Fibroblast of lung (primary cell): Measurements from ENCODE around the gene MIGA1.

ENCODE experiments used
- CTCF ChIP-seq, 2 donors: IDR thresholded peaks in 1 of 2; conservative IDR thresholded peaks in 1 of 2; 1 replicate in 1 of 2; 2 replicates in 1 of 2; pipeline ENCODE4 v1.5.1; 2011 to 2012; ENCODE audit warnings: low read length in 2 of 2, control low read depth in 1 of 2, inconsistent platforms in 1 of 2, low read depth in 1 of 2, mild to moderate bottlenecking in 1 of 2
- EZH2 ChIP-seq: IDR thresholded peaks from 2 replicates; pipeline ENCODE4 v1.5.1; 2012; ENCODE audit warnings: low read length, control low read depth, mild to moderate bottlenecking; ENCODE audit errors: missing control alignments

GRCh38 chr1:77830946-77831345 is 51.5 kb downstream of the MIGA1 start:
- no peak for TF ChIP-seq CTCF (conservative IDR thresholded peaks at IDR 0.05 in 1 of 2, IDR thresholded peaks at IDR 0.05 in 1 of 2; ENCODE audit: low read depth in 1 of 2, low read length in 2 of 2)
- no peak for TF ChIP-seq EZH2
